Measurements from ENCODE around the gene XCR1. TPM values are rescaled to one million over a fixed set of nuclear protein-coding genes. Genes with fewer than 3 reads are reported as not detected.
"Not testable (repeated sequence)": the region's sequence is repeated elsewhere in the genome, so short reads cannot be mapped to it uniquely, and the experiment has no call there.

Gene XCR1
- total RNA-seq, 1 donor from 2014 or later: not detected

DNA sequence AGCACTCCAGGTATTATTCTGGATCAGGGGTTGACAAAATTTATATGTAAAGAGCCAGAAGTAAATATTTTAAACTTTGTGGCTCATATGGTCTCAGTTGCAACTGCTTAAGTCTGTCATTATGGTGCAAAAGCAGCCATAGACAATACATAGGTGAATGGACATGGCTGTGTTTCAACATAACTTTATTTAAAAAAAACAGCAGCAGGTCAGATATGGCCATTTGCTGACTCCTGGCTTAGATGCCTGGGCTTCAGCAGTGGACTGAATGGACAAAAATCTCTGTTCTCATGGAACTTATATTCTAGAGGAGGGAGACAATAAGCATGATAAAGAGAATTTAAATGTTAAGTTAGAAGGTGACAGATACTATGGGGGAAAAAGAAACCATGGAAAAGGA, 20.0 kb downstream of the XCR1 start:
- H3K36me3 Mint-ChIP-seq (ENCODE audit: low read depth): no peaks in the 10 kb centered on the region
- no peak overlapping the region for H3K4me3 Mint-ChIP-seq
- no peak for DNase-seq
- H3K9me3 Mint-ChIP-seq: no peaks in the 10 kb centered on the region
- ChIA-PET CTCF (no interaction called here), POLR2A (no interaction called here)
- ATAC-seq (ENCODE audit: low read depth): no peak
- TF ChIP-seq, protein P1, sequence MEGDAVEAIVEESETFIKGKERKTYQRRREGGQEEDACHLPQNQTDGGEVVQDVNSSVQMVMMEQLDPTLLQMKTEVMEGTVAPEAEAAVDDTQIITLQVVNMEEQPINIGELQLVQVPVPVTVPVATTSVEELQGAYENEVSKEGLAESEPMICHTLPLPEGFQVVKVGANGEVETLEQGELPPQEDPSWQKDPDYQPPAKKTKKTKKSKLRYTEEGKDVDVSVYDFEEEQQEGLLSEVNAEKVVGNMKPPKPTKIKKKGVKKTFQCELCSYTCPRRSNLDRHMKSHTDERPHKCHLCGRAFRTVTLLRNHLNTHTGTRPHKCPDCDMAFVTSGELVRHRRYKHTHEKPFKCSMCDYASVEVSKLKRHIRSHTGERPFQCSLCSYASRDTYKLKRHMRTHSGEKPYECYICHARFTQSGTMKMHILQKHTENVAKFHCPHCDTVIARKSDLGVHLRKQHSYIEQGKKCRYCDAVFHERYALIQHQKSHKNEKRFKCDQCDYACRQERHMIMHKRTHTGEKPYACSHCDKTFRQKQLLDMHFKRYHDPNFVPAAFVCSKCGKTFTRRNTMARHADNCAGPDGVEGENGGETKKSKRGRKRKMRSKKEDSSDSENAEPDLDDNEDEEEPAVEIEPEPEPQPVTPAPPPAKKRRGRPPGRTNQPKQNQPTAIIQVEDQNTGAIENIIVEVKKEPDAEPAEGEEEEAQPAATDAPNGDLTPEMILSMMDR (IDR thresholded peaks at IDR 0.05): no peak
- H3K4me1 Mint-ChIP-seq: no peaks in the 10 kb centered on the region
- H3K27ac Mint-ChIP-seq: no peak overlapping the region
- peaks cover 2% of the 10 kb centered on the region for H3K27me3 Mint-ChIP-seq
- intact Hi-C loops (cut with micrococcal nuclease): no loop called here

DNA sequence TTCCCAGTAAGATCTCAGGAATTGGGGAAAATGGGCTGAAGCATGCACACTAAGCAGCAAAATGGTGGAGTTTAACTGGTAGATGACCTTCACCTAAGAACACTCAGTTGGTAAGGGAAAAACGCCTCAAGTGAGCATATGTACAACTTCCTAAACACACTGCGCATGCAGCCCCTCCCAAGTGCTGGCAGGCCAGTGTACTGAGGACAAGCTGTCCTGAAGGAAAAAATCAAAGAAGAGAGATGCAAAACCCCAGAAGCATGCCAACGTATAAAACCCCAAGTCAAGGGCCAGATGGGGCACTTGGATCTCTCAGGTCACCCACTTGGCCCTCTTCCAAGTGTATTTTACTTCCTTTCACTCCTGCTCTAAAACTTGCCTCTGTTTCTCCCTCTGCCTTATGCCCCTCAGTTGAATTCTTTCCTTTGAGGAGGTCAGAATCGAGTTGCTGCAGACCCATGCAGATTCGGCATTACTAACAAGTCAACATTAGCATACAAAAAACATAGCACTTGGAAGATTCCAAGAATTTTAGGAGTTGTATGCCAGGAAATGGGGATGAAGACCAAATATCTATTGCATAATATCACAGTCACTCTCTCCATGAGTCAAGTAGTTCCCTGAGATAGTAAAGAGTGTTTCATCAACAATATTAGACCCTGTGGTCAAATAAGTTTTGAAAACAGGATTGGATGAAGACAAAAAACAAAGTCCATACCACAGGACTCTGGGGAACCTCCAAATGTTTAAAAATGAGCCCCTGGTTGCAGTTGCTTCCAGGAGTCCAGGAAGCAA, 20.8 kb downstream of the XCR1 start:
- ChIA-PET CTCF (no interaction called here), POLR2A (no interaction called here)
- H3K4me3 Mint-ChIP-seq: no peak overlapping the region
- TF ChIP-seq, protein P1 (IDR thresholded peaks at IDR 0.05): no peak
- peaks cover 2% of the 10 kb centered on the region for H3K27me3 Mint-ChIP-seq
- no peaks in the 10 kb centered on the region for H3K9me3 Mint-ChIP-seq
- DNase-seq: no peak
- H3K27ac Mint-ChIP-seq: no peak overlapping the region
- no peak for ATAC-seq (ENCODE audit: low read depth)
- intact Hi-C loops (cut with micrococcal nuclease): no loop called here
- H3K36me3 Mint-ChIP-seq (ENCODE audit: low read depth): no peaks in the 10 kb centered on the region
- no peaks in the 10 kb centered on the region for H3K4me1 Mint-ChIP-seq

DNA sequence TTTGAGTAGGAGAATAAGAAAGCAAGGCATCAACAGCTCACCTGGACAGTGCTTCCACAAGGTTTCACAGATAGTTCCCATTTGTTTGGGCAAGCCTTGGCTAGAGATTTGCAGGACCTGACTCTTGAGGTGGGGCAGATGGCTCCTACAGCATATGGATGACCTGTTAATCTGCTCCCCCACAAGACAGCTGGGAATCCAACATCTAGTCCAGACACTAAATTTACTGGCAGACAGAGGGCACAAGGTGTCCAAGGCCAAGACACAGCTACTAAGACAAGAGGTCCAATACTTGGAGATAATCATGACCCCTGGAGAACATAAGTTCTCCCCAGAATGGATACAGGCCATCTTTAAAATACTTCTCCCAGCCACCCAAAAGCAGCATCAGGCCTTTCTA, 23.6 kb downstream of the XCR1 start:
- intact Hi-C loops (cut with micrococcal nuclease); H3K9me3 Mint-ChIP-seq; H3K27me3 Mint-ChIP-seq; H3K27ac Mint-ChIP-seq; ATAC-seq (ENCODE audit: low read depth); H3K36me3 Mint-ChIP-seq (ENCODE audit: low read depth); DNase-seq; H3K4me1 Mint-ChIP-seq; CTCF ChIA-PET; POLR2A ChIA-PET; H3K4me3 Mint-ChIP-seq: not testable (repeated sequence)

DNA sequence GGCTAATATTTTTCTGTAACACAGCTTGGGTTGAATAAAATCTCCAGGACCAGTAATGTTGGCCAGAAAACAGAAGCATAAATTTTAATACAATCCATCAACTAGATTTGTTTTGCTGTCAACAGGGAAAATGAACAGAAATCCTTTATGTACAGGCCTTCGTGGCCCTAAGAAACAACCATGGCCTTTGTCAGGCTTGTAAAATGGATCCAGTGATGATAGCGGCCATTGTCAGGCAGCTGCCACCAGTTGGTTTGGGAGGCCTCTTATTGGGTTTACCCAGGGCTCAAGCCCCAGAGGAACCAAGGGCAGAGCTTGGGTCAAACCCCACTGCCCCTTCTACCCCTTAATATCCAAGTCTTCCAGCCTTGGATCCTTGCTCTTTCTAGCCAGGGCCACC, 26.1 kb downstream of the XCR1 start:
- H3K27ac Mint-ChIP-seq: no peak overlapping the region
- intact Hi-C loops (cut with micrococcal nuclease): no loop called here

DNA sequence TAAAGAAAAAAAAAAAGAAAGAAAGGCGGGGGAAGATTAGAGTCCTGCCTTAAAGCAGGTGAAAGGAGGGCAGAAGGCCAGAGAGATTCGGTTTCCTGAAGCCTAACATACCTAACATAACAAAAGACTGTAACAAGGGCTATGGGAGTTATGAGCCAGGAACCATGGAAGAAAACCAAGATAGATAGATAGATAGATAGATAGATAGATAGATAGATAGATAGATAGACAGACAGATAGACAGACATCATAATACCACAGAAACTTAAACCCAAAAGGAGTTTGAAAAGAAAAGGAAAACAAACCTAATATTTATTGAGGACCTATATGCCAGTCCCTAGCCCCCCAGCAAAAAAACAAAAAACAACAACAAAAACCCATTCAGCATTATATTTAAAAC, 29.3 kb downstream of the XCR1 start:
- Mint-ChIP-seq H3K4me1 (peaks cover 25% of the 10 kb centered on the region), H3K4me3 (no peak overlapping the region), H3K27me3 (no peaks in the 10 kb centered on the region), H3K27ac (no peak overlapping the region), H3K36me3 (ENCODE audit: low read depth) (peaks cover 1% of the 10 kb centered on the region), H3K9me3 (no peaks in the 10 kb centered on the region)
- CTCF ChIA-PET: no interaction called here
- POLR2A ChIA-PET: no interaction called here
- TF ChIP-seq, protein P1 (IDR thresholded peaks at IDR 0.05): no peak
- no peak for ATAC-seq (ENCODE audit: low read depth)
- DNase-seq: no peak
- intact Hi-C loops (cut with micrococcal nuclease): loop anchor here (5.0 to 10.0 kb wide), 3 partner anchors 156 to 537 kb away; partner anchors contain the start of genes LIMD1 and LZTFL1

More for the DNA sequence above, 26.1 kb downstream of the XCR1 start:
- Mint-ChIP-seq H3K9me3 (no peaks in the 10 kb centered on the region), H3K27me3 (no peaks in the 10 kb centered on the region), H3K36me3 (ENCODE audit: low read depth) (no peaks in the 10 kb centered on the region), H3K4me3 (no peak overlapping the region), H3K4me1 (peaks cover 6% of the 10 kb centered on the region)
- ChIA-PET CTCF (no interaction called here), POLR2A (no interaction called here)
- ATAC-seq (ENCODE audit: low read depth) (no peak), DNase-seq (no peak)
- TF ChIP-seq, protein P1 (IDR thresholded peaks at IDR 0.05): no peak

DNA sequence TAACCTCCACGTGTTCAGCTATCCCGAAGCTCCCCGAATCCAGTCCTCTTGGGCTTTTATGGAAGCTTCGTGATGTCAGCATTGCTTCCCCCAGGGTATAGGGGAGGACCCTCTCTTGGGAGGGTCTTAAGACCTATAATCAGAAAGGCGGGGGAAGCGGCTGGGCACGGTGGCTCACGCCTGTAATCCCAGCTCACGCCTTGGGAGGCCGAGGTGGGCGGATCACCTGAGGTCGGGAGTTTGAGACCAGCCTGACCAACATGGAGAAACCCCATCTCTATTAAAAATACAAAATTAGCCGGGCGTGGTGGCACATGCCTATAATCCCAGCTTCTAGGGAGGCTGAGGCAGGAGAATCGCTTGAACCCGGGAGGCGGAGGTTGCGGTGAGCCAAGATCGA, 29.8 kb downstream of the XCR1 start:
- ATAC-seq (ENCODE audit: low read depth); DNase-seq; H3K36me3 Mint-ChIP-seq (ENCODE audit: low read depth); H3K27me3 Mint-ChIP-seq; H3K9me3 Mint-ChIP-seq; H3K4me3 Mint-ChIP-seq; H3K27ac Mint-ChIP-seq; CTCF ChIA-PET; POLR2A ChIA-PET: not testable (repeated sequence)
- H3K4me1 Mint-ChIP-seq: peaks cover 29% of the 10 kb centered on the region
- intact Hi-C loops (cut with micrococcal nuclease): loop anchor here (5.0 to 10.0 kb wide), 3 partner anchors 155 to 537 kb away; partner anchors contain the start of genes LIMD1 and LZTFL1
